Kidney (tissue), 14 donors: ENCODE measurements around the gene RGS4. TPM values are rescaled to one million over a fixed set of nuclear protein-coding genes. Genes with fewer than 3 reads are reported as not detected.
A peak's percentile ranks its signal among the peaks of the same experiment; 100 is the strongest.

Experiments used
- DNase-seq, 5 donors: peaks; one replicate each; pipeline ENCODE4 v3.0.0-alpha.2; 2013 to 2020
- FAIRE-seq: peaks from 2 replicates; lab custom pipeline; 2012; peaks lifted over from hg19 to GRCh38; lab: Jason Lieb, UNC
- H3K27ac ChIP-seq, 2 donors: one replicate each; pipeline ENCODE4 v1.7.0; 2013; ENCODE audit warnings: low read depth in 2 of 2, low read length in 2 of 2, inconsistent platforms in 1 of 2
- H3K27me3 ChIP-seq: one replicate; pipeline ENCODE4 v1.7.1; 2013; ENCODE audit warnings: low read length, inconsistent platforms; ENCODE audit not compliant: control insufficient read depth, insufficient read depth
- H3K36me3 ChIP-seq, 3 donors: one replicate each; pipeline versions ENCODE4 v1.7.0 to v1.7.1; 2013; ENCODE audit warnings: low read length in 3 of 3, control low read depth in 1 of 3, inconsistent platforms in 1 of 3; ENCODE audit not compliant: insufficient read depth in 3 of 3, control insufficient read depth in 2 of 3
- H3K4me1 ChIP-seq, 3 donors: one replicate each; pipeline versions ENCODE4 v1.7.0 to v1.7.1; 2013; ENCODE audit warnings: low read length in 3 of 3, inconsistent platforms in 1 of 3, low read depth in 1 of 3; ENCODE audit not compliant: control insufficient read depth in 2 of 3, insufficient read depth in 2 of 3
- H3K4me3 ChIP-seq, 3 donors: one replicate each; pipeline versions ENCODE4 v1.7.0 to v1.8.1; 2013; ENCODE audit warnings: low read length in 3 of 3, control low read depth in 1 of 3, inconsistent platforms in 1 of 3
- H3K9ac ChIP-seq, 3 donors: one replicate each; pipeline versions ENCODE4 v1.7.0 to v1.7.1; 2013; ENCODE audit warnings: low read length in 3 of 3, control low read depth in 1 of 3, inconsistent platforms in 1 of 3
- H3K9me3 ChIP-seq, 3 donors: one replicate each; pipeline versions ENCODE4 v1.7.0 to v1.7.1; 2013; ENCODE audit warnings: low read length in 3 of 3, control low read depth in 1 of 3, inconsistent platforms in 1 of 3; ENCODE audit not compliant: control insufficient read depth in 2 of 3, insufficient read depth in 1 of 3
- CTCF ChIP-seq: IDR thresholded peaks from 3 replicates; pipeline ENCODE4 v1.5.1; 2012; ENCODE audit warnings: mild to moderate bottlenecking, moderate library complexity, borderline replicate concordance; ENCODE audit not compliant: insufficient read depth; ENCODE audit errors: extremely low read depth
- intact Hi-C: fragments of 100-400 bp; cut with DNase I; formaldehyde crosslinking; loops from one replicate; pipeline ENCODE4 v1.11.1; 2022
- polyA plus RNA-seq: library from polyadenylated mRNA; stranded (reverse); fragments of 350-450 nt; fragmentation: Illumina TruSeq; extraction: RNeasy Lipid Tissue Mini Kit (QIAGEN cat#74804); gene quantifications from one replicate; pipeline ENCODE4 v1.2.3, GENCODE V29; 2014; ENCODE audit warnings: low read depth, low replicate concordance; ENCODE audit not compliant: insufficient read depth
- total RNA-seq: library from RNA; stranded (reverse); fragmentation: NEBNext Ultra II Directional; extraction: Animal tissue kit (Norgen Biotek cat#: 25700); gene quantifications from one replicate; pipeline ENCODE4 v1.2.1, GENCODE V29; 2021
- donor health status: control.
- donor health status: control.
- donor health status: control.
- donor health status: control.
- donor health status: control.
- donor health status: DM: yes; HTN: yes; CAD: no.
- donor health status: Normal renal cell carcinoma (clear cell type).

The RGS4 gene
- total and polyA plus RNA-seq, 2 donors from 2014 or later: 2.0 to 3.1 TPM

- Histone ChIP-seq H3K36me3 (no peaks in the 10 kb centered on the region), H3K27me3 (no peaks in the 10 kb centered on the region), H3K9me3 (no peaks in the 10 kb centered on the region), H3K4me1 (no peaks in the 10 kb centered on the region), H3K27ac (no peak overlapping the region), H3K9ac (no peak overlapping the region), H3K4me3 (no peak overlapping the region)
- FAIRE-seq: no peak
- intact Hi-C loops: no loop called here
- TF ChIP-seq CTCF: no peak
- no peak for DNase-seq
Observed at GRCh38 chr1:163029901-163030300, 39.3 kb upstream of the RGS4 start.

GRCh38 chr1:163035446-163036249 is 33.5 kb upstream of the RGS4 start:
- Histone ChIP-seq H3K9ac (no peak overlapping the region), H3K4me3 (no peak overlapping the region), H3K27me3 (no peaks in the 10 kb centered on the region), H3K27ac (no peak overlapping the region), H3K4me1 (no peaks in the 10 kb centered on the region), H3K9me3 (no peaks in the 10 kb centered on the region), H3K36me3 (no peaks in the 10 kb centered on the region)
- DNase-seq (peak in 2 of 5 donors; percentile 16 to 33), FAIRE-seq (no peak)
- no peak for TF ChIP-seq CTCF
- intact Hi-C loops: no loop called here

- H3K9me3 ChIP-seq: no peaks in the 10 kb centered on the region
- FAIRE-seq (no peak), DNase-seq (no peak)
- TF ChIP-seq CTCF: no peak
- H3K27me3 ChIP-seq: no peaks in the 10 kb centered on the region
- H3K4me1 ChIP-seq: no peaks in the 10 kb centered on the region
- intact Hi-C loops: no loop called here
- no peak overlapping the region for H3K27ac ChIP-seq
- H3K36me3 ChIP-seq: no peaks in the 10 kb centered on the region
- no peak overlapping the region for H3K9ac ChIP-seq
- H3K4me3 ChIP-seq: no peak overlapping the region
Observed at GRCh38 chr1:163036671-163037070, 32.5 kb upstream of the RGS4 start.
